Activated T-helper 1 cell treated with anti-CD3 and anti-CD28 coated beads, Interleukin-2, amount 50 U/mL, for 16 hours (primary cell): Measurements from ENCODE around the gene CC2D1B.
"Not testable (repeated sequence)": the region's sequence is repeated elsewhere in the genome, so short reads cannot be mapped to it uniquely, and the experiment has no call there.

ENCODE experiments used
- DNase-seq, 2 donors: peaks; one replicate each; pipeline ENCODE4 v3.0.0-alpha.2; 2020; ENCODE audit warnings: low read depth in 1 of 2, low spot score in 1 of 2

Gene CC2D1B

GRCh38 chr1:52365746-52366516, at the start of gene CC2D1B:
Gene CC2D1B (minus strand): TSS chr1:52366205. CDS start chr1:52364620, 1,585 bp downstream.
- peak; percentile 98 to 100 for DNase-seq

GRCh38 chr1:52414942-52415341, 48.9 kb upstream of the CC2D1B start:
- DNase-seq, result no peak

- no peak for DNase-seq
Observed at GRCh38 chr1:52413410-52413989, 47.5 kb upstream of the CC2D1B start.

- DNase-seq, result no peak
Observed at GRCh38 chr1:52404975-52405338, 39.0 kb upstream of the CC2D1B start.

GRCh38 chr1:52404116-52404974, 38.3 kb upstream of the CC2D1B start, which contains the start of the genes ORC1 and PRPF38A:
Gene ORC1 (minus strand): TSS chr1:52404423. CDS start chr1:52402223, 2,200 bp downstream.
Gene PRPF38A (plus strand): TSS chr1:52404602. CDS start chr1:52404750, 148 bp downstream.
- DNase-seq, result peak; percentile 93 to 96

GRCh38 chr1:52403566-52404115, 37.6 kb upstream of the CC2D1B start:
- peak in 1 of 2 donors; percentile 14 for DNase-seq

- DNase-seq, result no peak
Observed at GRCh38 chr1:52402860-52403240, 36.8 kb upstream of the CC2D1B start.

- DNase-seq, result no peak
Observed at GRCh38 chr1:52400131-52400530, 34.1 kb upstream of the CC2D1B start.

- no peak for DNase-seq
Observed at GRCh38 chr1:52399629-52400028, 33.6 kb upstream of the CC2D1B start.

GRCh38 chr1:52393174-52393573, 27.2 kb upstream of the CC2D1B start:
- no peak for DNase-seq

- DNase-seq, result no peak
Observed at GRCh38 chr1:52386458-52386857, 20.5 kb upstream of the CC2D1B start.

GRCh38 chr1:52385376-52385775, 19.4 kb upstream of the CC2D1B start:
- DNase-seq, result no peak

- not testable (repeated sequence) for DNase-seq
Observed at GRCh38 chr1:52369851-52370250, 3.8 kb upstream of the CC2D1B start.

- DNase-seq, result peak; percentile 17 to 44
Observed at GRCh38 chr1:52368383-52369172, 2.6 kb upstream of the CC2D1B start.

GRCh38 chr1:52367272-52367671, 1.3 kb upstream of the CC2D1B start:
- DNase-seq, result no peak

- DNase-seq, result no peak
Observed at GRCh38 chr1:52366517-52366827, 467 bp upstream of the CC2D1B start.

GRCh38 chr1:52365071-52365745, 797 bp downstream of the CC2D1B start:
- DNase-seq, result no peak

GRCh38 chr1:52364235-52364839, 1.7 kb downstream of the CC2D1B start:
- DNase-seq, result no peak

GRCh38 chr1:52360595-52360968, 5.4 kb downstream of the CC2D1B start:
- DNase-seq, result no peak
